Thyroid gland (tissue), 4 donors: ENCODE results near the gene HIP1. TPM values are rescaled to one million over a fixed set of nuclear protein-coding genes. Genes with fewer than 3 reads are reported as not detected.
"Not testable (repeated sequence)": the region's sequence is repeated elsewhere in the genome, so short reads cannot be mapped to it uniquely, and the experiment has no call there.

Source experiments
- DNase-seq, 2 donors: peaks; one replicate each; pipeline ENCODE4 v3.0.0-alpha.2; 2019
- H3K27ac ChIP-seq, 3 donors: fragments of 200-600 bp; sonication (generic); 1 replicate in 2 of 3; 2 replicates in 1 of 3; pipeline ENCODE4 v1.5.1; 2016 to 2019; ENCODE audit warnings: mild to moderate bottlenecking in 1 of 3, moderate library complexity in 1 of 3
- H3K27me3 ChIP-seq: fragments of 200-600 bp; sonication (generic); one replicate; pipeline ENCODE4 v1.5.1; 2019
- H3K36me3 ChIP-seq, 2 donors: fragments of 200-600 bp; sonication (generic); one replicate each; pipeline ENCODE4 v1.5.1; 2016 to 2019
- H3K4me1 ChIP-seq, 2 donors: fragments of 200-600 bp; sonication (generic); one replicate each; pipeline ENCODE4 v1.5.1; 2017 to 2019
- H3K4me3 ChIP-seq, 3 donors: fragments of 200-600 bp; sonication (generic); replicated peaks in 1 of 3; 1 replicate in 2 of 3; 2 replicates in 1 of 3; pipeline ENCODE4 v1.5.1; 2016; ENCODE audit warnings: mild to moderate bottlenecking in 1 of 3
- H3K9me3 ChIP-seq: fragments of 200-600 bp; sonication (generic); one replicate; pipeline ENCODE4 v1.5.1; 2017
- CTCF ChIP-seq, 6 experiments: fragments of 200-600 bp in 3 of 6; fragments of 450-650 bp in 3 of 6; sonication (generic) in 3 of 6; IDR thresholded peaks; one replicate each; pipeline ENCODE4 v1.5.1; 2016 to 2019; ENCODE audit warnings: antibody characterized with exemption in 6 of 6, mild to moderate bottlenecking in 2 of 6, inconsistent platforms in 1 of 6, moderate library complexity in 1 of 6
- POLR2A ChIP-seq, 2 donors: fragments of 450-650 bp; IDR thresholded peaks; one replicate each; pipeline ENCODE4 v1.6.1; 2017; ENCODE audit warnings: antibody characterized with exemption in 2 of 2, mild to moderate bottlenecking in 2 of 2, moderate library complexity in 1 of 2
- WGBS, 2 donors: methylation state at CpG; one replicate each; pipeline ENCODE4 v1.1.5; 2017; 5-methylcytosine and 5-hydroxymethylcytosine counted together
- intact Hi-C: fragments of 100-400 bp; cut with DNase I; formaldehyde crosslinking; loops from one replicate; pipeline ENCODE4 v1.15.1; 2023
- total RNA-seq, 4 donors: library from RNA; depleted of rRNA; stranded (reverse); fragments of >200 nt; gene quantifications; one replicate each; pipeline ENCODE4 v1.2.3, GENCODE V29; 2016

Gene HIP1
- total RNA-seq, 4 donors from 2014 or later = 25.4 to 39.6 (median 28.1) TPM

- intact Hi-C loops = loop anchor here (5.0 kb wide), 1 partner anchor 50 kb away; no protein-coding TSS in a partner anchor
- peak overlapping the region in 1 of 3 donors; percentile 27 for H3K27ac ChIP-seq
These were observed 121.0 kb downstream of the HIP1 start for GRCh38 chr7:75617634-75618234.

DNA sequence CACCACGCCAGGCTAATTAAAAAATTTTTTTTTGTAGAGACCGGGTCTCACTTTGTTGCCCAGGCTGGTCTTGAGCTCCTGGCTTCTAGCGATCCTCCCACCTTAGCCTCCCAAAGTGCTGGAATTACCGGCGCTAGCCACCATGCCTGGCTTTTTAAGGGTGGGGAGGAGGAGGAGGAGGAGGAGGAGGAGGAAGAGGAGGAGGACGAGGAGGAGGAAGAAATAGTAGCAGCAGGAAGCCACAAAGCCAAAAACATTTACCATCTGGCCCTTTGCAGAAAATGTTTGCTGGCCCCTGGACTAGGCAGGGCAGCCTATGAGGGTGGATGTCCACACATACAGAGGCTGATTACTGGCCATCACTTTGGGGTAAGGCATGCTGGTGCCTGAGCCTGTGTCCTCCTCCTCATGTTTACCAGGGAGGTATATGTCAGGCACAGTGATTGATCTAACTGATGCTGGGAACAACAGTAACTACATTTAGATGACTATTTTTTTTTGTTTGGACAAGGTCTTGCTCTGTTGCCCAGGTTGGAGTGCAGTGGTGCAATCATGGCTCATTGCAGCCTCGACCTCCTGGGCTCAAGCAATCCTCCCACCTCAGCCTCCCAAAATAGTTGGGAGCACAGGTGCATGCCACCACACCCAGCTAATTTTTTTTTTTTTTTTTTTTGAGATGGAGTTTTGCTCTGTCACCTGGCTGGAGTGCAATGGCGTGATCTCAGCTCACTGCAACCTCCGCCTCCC, 122.1 kb downstream of the HIP1 start:
- WGBS, 2 donors = 92 to 96% methylated on average over 9 of the region's 9 CpGs
- intact Hi-C loops = loop anchor here (5.0 kb wide), 1 partner anchor 49 kb away; no protein-coding TSS in a partner anchor
- H3K4me3 ChIP-seq = no peak overlapping the region
- peaks cover 8 to 19% of the 10 kb centered on the region in 2 donors for H3K4me1 ChIP-seq
- H3K27ac ChIP-seq = no peak overlapping the region
- H3K9me3 ChIP-seq = no peaks in the 10 kb centered on the region
- H3K27me3 ChIP-seq = no peaks in the 10 kb centered on the region
- DNase-seq = no peak
- no peaks in the 10 kb centered on the region for H3K36me3 ChIP-seq
- TF ChIP-seq CTCF (IDR thresholded peaks at IDR 0.05) (no peak), POLR2A (IDR thresholded peaks at IDR 0.05) (no peak)

More at GRCh38 chr7:75617634-75618234, 121.0 kb downstream of the HIP1 start:
- Histone ChIP-seq H3K9me3 (no peaks in the 10 kb centered on the region), H3K4me1 (peaks cover 3 to 14% of the 10 kb centered on the region in 2 donors), H3K36me3 (no peaks in the 10 kb centered on the region), H3K27me3 (no peaks in the 10 kb centered on the region), H3K4me3 (no peak overlapping the region)
- peak; percentile 46 to 54 for DNase-seq
- TF ChIP-seq POLR2A (IDR thresholded peaks at IDR 0.05) = no peak
- no peak for TF ChIP-seq CTCF (IDR thresholded peaks at IDR 0.05)
- WGBS, 2 donors = 70 to 72% methylated on average over 12 of the region's 12 CpGs

DNA sequence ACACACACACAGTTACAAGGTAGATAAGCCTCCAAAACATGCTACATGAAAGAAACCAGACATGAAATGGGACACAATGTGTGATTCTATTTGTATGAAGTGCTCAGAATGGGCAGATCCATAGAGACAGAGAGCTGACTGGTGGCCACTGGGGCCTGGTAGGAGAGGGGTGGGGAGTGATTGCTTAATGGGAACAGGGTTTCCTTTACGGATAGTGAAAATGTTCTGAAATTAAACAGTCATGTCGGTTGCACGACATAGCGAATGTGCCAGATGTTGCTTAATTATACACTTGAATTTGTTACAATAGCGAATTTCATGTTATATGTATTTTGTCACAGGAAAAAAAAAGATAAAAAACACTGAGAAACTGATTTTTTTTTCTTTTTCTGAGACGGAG, 124.3 kb downstream of the HIP1 start:
- no peak overlapping the region for H3K27ac ChIP-seq

GRCh38 chr7:75613351-75613750, 125.4 kb downstream of the HIP1 start:
- H3K4me1 ChIP-seq = peaks cover 23 to 33% of the 10 kb centered on the region in 2 donors
- no peak overlapping the region for H3K4me3 ChIP-seq
- no peaks in the 10 kb centered on the region for H3K36me3 ChIP-seq
- no peaks in the 10 kb centered on the region for H3K27me3 ChIP-seq
- TF ChIP-seq CTCF (IDR thresholded peaks at IDR 0.05) = no peak
- no peak for TF ChIP-seq POLR2A (IDR thresholded peaks at IDR 0.05)
- DNase-seq = no peak
- H3K9me3 ChIP-seq = no peaks in the 10 kb centered on the region
- 90 to 94% methylated on average over 4 of the region's 4 CpGs for WGBS, 2 donors
- intact Hi-C loops = no loop called here
- H3K27ac ChIP-seq = peak overlapping the region in 2 of 3 donors; percentile 64 to 78

More for the DNA sequence above, 124.3 kb downstream of the HIP1 start:
- TF ChIP-seq POLR2A (IDR thresholded peaks at IDR 0.05) = no peak
- Histone ChIP-seq H3K4me3 (no peak overlapping the region), H3K27me3 (no peaks in the 10 kb centered on the region), H3K36me3 (no peaks in the 10 kb centered on the region), H3K4me1 (peaks cover 13 to 25% of the 10 kb centered on the region in 2 donors), H3K9me3 (no peaks in the 10 kb centered on the region)
- intact Hi-C loops = no loop called here
- no peak for DNase-seq
- WGBS, 2 donors = 86 to 93% methylated on average over 6 of the region's 6 CpGs

DNA sequence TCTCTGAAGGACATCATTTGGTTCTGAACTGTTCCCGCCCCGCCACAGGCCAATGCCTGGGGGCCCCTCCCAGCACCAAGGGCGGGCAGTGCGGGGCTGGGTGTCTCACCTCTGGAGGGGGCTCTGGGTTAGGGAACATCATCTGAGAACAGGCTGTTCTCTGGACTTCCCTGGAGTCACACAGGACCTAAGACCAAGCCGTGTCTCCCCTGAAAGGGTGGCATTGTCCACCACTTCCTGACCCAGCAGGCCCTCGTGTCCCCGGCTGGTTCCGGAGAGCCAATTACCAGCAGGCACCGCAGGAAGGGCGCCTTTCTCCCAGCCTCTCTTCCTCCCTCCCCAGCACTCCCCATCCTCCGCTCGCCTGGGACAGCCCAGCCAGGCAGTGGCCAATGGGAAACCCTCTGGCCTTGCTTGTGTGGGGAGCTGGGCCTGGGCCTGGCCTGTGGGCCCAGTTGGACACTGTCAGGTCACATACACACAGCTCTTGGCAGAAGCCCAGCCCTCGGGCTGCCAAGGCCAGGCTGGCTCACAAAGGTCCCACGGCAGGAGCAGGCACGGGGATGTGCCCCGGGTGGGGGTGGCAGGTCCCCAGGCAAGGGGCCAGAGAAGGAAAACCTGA, 127.1 kb downstream of the HIP1 start:
- no peaks in the 10 kb centered on the region for H3K36me3 ChIP-seq
- H3K4me1 ChIP-seq = peaks cover 32 to 37% of the 10 kb centered on the region in 2 donors
- 31 to 32% methylated on average over 13 to 15 of the region's 16 CpGs for WGBS, 2 donors
- intact Hi-C loops = no loop called here
- no peaks in the 10 kb centered on the region for H3K9me3 ChIP-seq
- peak; percentile 96 to 97 for DNase-seq
- H3K27ac ChIP-seq = peak overlapping the region; percentile 64 to 89 (median 78)
- no peak overlapping the region for H3K4me3 ChIP-seq
- TF ChIP-seq CTCF (IDR thresholded peaks at IDR 0.05) = no peak
- TF ChIP-seq POLR2A (IDR thresholded peaks at IDR 0.05) = peak in 1 of 2 donors; percentile 58
- no peaks in the 10 kb centered on the region for H3K27me3 ChIP-seq

GRCh38 chr7:75609416-75609815, 129.3 kb downstream of the HIP1 start:
- Histone ChIP-seq H3K4me1 (peaks cover 32 to 37% of the 10 kb centered on the region in 2 donors), H3K27ac (peak overlapping the region; percentile 86 to 97 (median 88))
- H3K36me3 ChIP-seq, intact Hi-C loops, H3K27me3 ChIP-seq, H3K4me3 ChIP-seq, H3K9me3 ChIP-seq, DNase-seq: not testable (repeated sequence)
- 81 to 83% methylated on average over 11 of the region's 11 CpGs for WGBS, 2 donors
